ENCODE data around the gene SP9. TPM values are rescaled to one million over a fixed set of nuclear protein-coding genes. Genes with fewer than 3 reads are reported as not detected.

Gene SP9
- total and polyA plus RNA-seq, 3 donors from 2014 or later = 0.74 to 1.5 (median 0.74) TPM

DNA sequence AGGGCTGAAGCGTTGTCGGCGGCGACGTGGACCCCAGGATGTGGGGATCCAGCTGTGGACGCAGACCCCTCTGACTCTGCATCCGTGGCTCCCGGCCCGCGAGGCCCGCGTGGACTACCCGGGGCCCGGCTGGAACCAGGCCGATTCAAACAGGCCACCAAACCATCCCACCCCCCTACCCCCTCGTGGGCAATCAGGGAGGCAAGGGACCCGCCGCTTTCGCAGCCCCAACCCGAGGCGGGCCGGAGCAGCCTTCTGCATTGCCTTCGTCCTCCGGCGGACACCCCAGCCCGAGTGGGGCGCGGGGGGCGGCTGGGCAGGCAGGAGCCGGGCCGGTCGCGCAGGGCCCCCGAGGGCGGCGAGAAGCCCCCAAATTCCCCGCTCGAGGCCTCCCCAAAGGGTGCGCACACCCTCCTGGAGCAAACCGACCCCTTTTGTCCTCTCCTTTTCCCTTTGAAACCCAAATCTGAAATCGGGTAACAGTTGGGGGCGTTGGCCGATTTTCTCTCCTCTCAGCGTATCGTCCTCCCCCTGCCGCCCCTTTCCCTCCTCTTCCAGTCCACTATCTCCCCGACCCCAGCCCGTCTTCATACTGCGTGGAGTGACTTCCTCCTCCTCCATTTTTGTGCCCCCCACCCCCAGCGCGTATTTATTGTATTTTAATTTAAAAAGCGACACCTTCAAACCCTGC, 7.4 kb downstream of the SP9 start:
- Histone ChIP-seq H3K9me3 (no peaks in the 10 kb centered on the region), H3K4me1 (peaks cover 5% of the 10 kb centered on the region)
- WGBS, 2 donors = 6 to 15% methylated on average over 20 to 41 of the region's 52 CpGs

DNA sequence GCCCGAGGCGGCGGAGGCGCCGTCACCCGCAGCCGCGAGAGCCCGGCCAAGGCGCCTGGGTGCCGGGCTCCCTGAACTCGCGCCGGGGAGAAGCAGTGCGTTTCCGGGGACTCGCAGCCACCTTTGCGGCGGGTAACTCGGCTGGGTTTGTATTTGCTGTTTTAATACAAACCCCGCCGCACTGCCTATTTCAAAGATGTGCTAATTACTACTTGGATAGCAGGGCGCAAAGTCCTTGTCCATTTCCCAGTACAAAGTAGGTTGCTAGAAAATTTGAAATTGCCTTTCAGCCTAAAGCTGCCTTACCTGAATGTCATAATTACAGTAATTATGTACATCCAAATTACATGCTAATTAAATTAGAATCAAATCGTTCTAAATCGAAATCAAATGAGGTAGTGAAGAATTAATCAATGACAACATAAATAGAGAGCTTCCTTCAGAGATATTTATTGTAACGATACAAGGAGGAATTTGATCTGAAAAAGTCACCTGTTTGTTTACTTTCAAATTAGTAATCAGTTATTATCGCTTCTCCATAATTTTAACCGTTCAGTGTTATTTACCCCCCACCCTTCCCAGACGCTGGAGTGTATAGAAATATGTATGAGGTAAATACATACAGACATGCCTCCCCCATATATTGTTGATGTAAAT, 8.1 kb downstream of the SP9 start:
- Histone ChIP-seq H3K9me3 (no peaks in the 10 kb centered on the region), H3K4me1 (peaks cover 5% of the 10 kb centered on the region), H3K27me3 (peaks cover 11% of the 10 kb centered on the region), H3K27ac (no peak overlapping the region), H3K4me3 (no peak overlapping the region), H3K36me3 (ENCODE audit: low read depth, missing control alignments) (no peaks in the 10 kb centered on the region)
- no peak for TF ChIP-seq POLR2A (IDR thresholded peaks at IDR 0.05)
- whole genome bisulfite sequencing, 2 donors = 11 to 26% methylated on average over 13 to 29 of the region's 29 CpGs
- DNase-seq = no peak
- intact Hi-C loops (cut with DNase I; ENCODE audit: low total_unique reads) = no loop called here

More for the DNA sequence above, 7.4 kb downstream of the SP9 start:
- intact Hi-C loops (cut with DNase I; ENCODE audit: low total_unique reads) = no loop called here
- Histone ChIP-seq H3K36me3 (ENCODE audit: low read depth, missing control alignments) (no peaks in the 10 kb centered on the region), H3K4me3 (peak overlapping the region in 1 of 2 donors; percentile 4), H3K27me3 (peaks cover 11% of the 10 kb centered on the region), H3K27ac (no peak overlapping the region)
- DNase-seq = no peak
- no peak for TF ChIP-seq CTCF (IDR thresholded peaks at IDR 0.05)
- TF ChIP-seq POLR2A (IDR thresholded peaks at IDR 0.05) = no peak

- Histone ChIP-seq H3K9me3 (no peaks in the 10 kb centered on the region), H3K27ac (no peak overlapping the region), H3K4me3 (no peak overlapping the region), H3K36me3 (ENCODE audit: low read depth, missing control alignments) (no peaks in the 10 kb centered on the region), H3K27me3 (peaks cover 11% of the 10 kb centered on the region), H3K4me1 (peaks cover 5% of the 10 kb centered on the region)
- intact Hi-C loops (cut with DNase I; ENCODE audit: low total_unique reads) = no loop called here
- TF ChIP-seq POLR2A (IDR thresholded peaks at IDR 0.05) (no peak), CTCF (IDR thresholded peaks at IDR 0.05) (no peak)
- no peak for DNase-seq
- 20 to 25% methylated on average over 6 of the region's 6 CpGs for WGBS, 2 donors
Measured at GRCh38 chr2:174343343-174343622, 8.5 kb downstream of the SP9 start.

DNA sequence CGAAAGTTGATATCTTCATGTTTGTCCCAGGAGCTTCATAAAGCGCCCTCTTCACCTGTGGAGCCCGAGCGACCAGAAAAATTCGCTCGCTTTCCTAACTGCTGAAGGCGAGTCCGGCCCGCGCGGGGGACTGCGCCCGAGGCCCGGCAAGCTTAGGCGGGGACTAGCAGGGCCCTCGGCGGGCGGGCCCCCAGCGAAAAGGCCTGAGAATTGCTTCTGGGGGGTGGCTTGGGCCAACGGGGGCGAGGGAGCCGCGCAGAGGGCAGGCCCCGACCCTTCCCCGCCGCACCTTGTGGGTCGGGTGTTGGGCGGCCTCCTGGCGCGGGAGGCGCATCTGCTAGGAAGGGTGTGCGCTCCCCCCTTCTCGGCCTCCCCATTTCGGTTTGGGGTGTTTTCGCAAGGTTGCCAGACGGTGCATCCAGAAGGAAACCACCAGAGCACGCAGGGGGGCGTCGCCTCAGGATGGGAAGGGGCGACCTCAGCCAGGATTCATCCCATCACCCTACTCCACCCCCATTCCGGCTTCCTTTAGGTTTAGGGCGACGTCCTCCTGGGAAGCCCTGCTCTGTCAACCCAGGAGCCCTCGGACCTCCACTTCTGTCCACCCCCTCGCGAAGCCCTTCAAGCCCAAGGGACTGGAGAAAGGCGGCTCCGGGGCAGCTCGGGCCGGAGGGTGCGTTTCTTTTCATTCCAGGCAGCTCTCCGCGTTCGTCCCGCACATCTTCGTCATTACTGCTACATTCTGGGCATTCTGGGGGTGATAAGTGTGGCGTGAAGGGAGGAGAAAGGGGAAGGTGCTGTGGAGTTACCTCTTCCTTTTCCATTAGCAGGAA, 9.1 kb downstream of the SP9 start:
- Histone ChIP-seq H3K27me3 (peaks cover 11% of the 10 kb centered on the region), H3K36me3 (ENCODE audit: low read depth, missing control alignments) (no peaks in the 10 kb centered on the region), H3K9me3 (no peaks in the 10 kb centered on the region), H3K4me3 (peak overlapping the region in 1 of 2 donors; percentile 8), H3K4me1 (peaks cover 5% of the 10 kb centered on the region), H3K27ac (no peak overlapping the region)
- TF ChIP-seq CTCF (IDR thresholded peaks at IDR 0.05) (no peak), POLR2A (IDR thresholded peaks at IDR 0.05) (no peak)
- intact Hi-C loops (cut with DNase I; ENCODE audit: low total_unique reads) = no loop called here
- no peak for DNase-seq
- 19 to 24% methylated on average over 41 to 52 of the region's 57 CpGs for WGBS, 2 donors

DNA sequence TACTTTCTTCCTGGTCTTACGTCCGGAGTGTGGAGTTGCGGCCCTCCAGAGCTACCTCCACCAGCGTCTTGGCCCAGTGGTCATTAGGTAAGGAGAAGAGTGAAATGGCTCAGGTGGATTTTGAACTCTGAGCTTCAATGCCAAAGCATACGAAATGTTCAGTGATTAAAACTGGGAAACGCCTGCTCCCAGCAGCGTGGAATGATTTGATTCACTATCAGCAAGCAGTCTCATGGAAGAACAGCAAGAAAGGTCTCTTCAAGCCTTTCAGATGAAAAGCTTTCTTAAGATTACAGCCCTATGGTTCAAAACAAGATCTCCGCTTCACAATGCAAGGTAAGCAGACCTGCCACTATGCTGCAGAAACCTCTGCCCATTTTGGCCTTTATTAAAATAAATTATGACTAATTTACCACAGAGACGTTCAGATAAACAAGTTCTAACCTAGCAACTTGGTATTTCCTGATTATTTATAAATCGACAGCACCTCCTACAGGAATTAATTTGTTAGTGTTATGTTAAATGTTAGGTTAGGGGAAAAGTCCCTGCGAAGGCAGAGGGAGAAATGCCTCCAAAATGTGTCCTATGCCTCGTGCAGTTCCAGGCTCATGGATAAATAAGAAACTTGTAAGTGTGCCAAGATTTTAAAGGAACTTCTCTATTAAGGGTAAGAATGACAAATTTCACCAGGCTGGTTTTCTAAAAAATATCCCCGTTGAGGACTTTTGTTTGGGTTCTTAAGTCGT, 10.1 kb downstream of the SP9 start:
- DNase-seq = no peak
- peak in 2 of 3 experiments; percentile 16 to 22 for TF ChIP-seq CTCF (IDR thresholded peaks at IDR 0.05)
- TF ChIP-seq POLR2A (IDR thresholded peaks at IDR 0.05) = no peak
- H3K9me3 ChIP-seq = no peaks in the 10 kb centered on the region
- intact Hi-C loops (cut with DNase I; ENCODE audit: low total_unique reads) = no loop called here
- peaks cover 5% of the 10 kb centered on the region for H3K4me1 ChIP-seq
- no peaks in the 10 kb centered on the region for H3K36me3 ChIP-seq (ENCODE audit: low read depth, missing control alignments)
- no peak overlapping the region for H3K4me3 ChIP-seq
- 33 to 42% methylated on average over 14 of the region's 14 CpGs for WGBS, 2 donors
- H3K27me3 ChIP-seq = peaks cover 3% of the 10 kb centered on the region
- no peak overlapping the region for H3K27ac ChIP-seq

Data from testis (tissue), 3 donors.